WTC11 (cell line): ENCODE data around the gene PLP2. TPM values are rescaled to one million over a fixed set of nuclear protein-coding genes. Genes with fewer than 3 reads are reported as not detected.

Source experiments
- ATAC-seq: fragments of 200-7000 bp; cut with Tn5 transposase; 2 replicates; pipeline ENCODE4 v1.10.0; 2021; ENCODE audit warnings: mild to moderate bottlenecking, moderate library complexity
- CTCF ChIA-PET: fragments of 300-600 bp; sonication (Branson Sonifier 250); formaldehyde crosslinking; loops from one replicate; lab custom pipeline; 2021; ENCODE audit warnings: antibody characterized with exemption; lab: Charles Lee
- POLR2A ChIA-PET: fragments of 350-600 bp; sonication (Branson Sonifier 250); formaldehyde crosslinking; loops from one replicate; lab custom pipeline; 2021; ENCODE audit warnings: antibody characterized with exemption; lab: Charles Lee
- DNase-seq: peaks from one replicate; pipeline ENCODE4 v3.0.0; 2021; ENCODE audit warnings: low spot score
- H3K27ac Mint-ChIP-seq: 2 replicates; pipeline ENCODE4 v1.8.0; 2021; ENCODE audit warnings: mixed read lengths
- H3K27me3 Mint-ChIP-seq: 2 replicates; pipeline ENCODE4 v1.8.0; 2021; ENCODE audit warnings: low read depth, mild to moderate bottlenecking, moderate library complexity, mixed read lengths
- H3K36me3 Mint-ChIP-seq: 2 replicates; pipeline ENCODE4 v1.8.0; 2021; ENCODE audit warnings: mixed read lengths
- H3K4me1 Mint-ChIP-seq: 2 replicates; pipeline ENCODE4 v1.8.0; 2022; ENCODE audit warnings: mixed read lengths
- H3K4me3 Mint-ChIP-seq: 2 replicates; pipeline ENCODE4 v1.8.0; 2021; ENCODE audit warnings: mild to moderate bottlenecking, moderate library complexity, mixed read lengths
- H3K9me3 Mint-ChIP-seq: 2 replicates; pipeline ENCODE4 v1.8.0; 2021; ENCODE audit warnings: mixed read lengths
- CREM ChIP-seq: sonication (generic); formaldehyde crosslinking; IDR thresholded peaks from 2 replicates; pipeline ENCODE4 v1.8.1; 2022; ENCODE audit warnings: mild to moderate bottlenecking, missing genetic modification reagents, moderate library complexity
- E2F1 ChIP-seq: sonication (generic); formaldehyde crosslinking; IDR thresholded peaks from 2 replicates; pipeline ENCODE4 v1.8.0; 2022; ENCODE audit warnings: mild to moderate bottlenecking, missing genetic modification reagents
- E2F4 ChIP-seq: sonication (generic); formaldehyde crosslinking; IDR thresholded peaks from 2 replicates; pipeline ENCODE4 v1.8.1; 2022; ENCODE audit warnings: low read depth, mild to moderate bottlenecking, moderate library complexity, missing genetic modification reagents, borderline replicate concordance
- FOXK1 ChIP-seq: sonication (generic); formaldehyde crosslinking; IDR thresholded peaks from 2 replicates; pipeline ENCODE4 v1.8.0; 2022; ENCODE audit warnings: mild to moderate bottlenecking, moderate library complexity, missing genetic modification reagents
- FOXP4 ChIP-seq: sonication (generic); formaldehyde crosslinking; IDR thresholded peaks from 2 replicates; pipeline ENCODE4 v1.8.0; 2022; ENCODE audit warnings: mild to moderate bottlenecking, missing genetic modification reagents
- JAZF1 ChIP-seq: fragments of 250-450 bp; sonication (Bioruptor Pico); IDR thresholded peaks from 2 replicates; pipeline ENCODE4 v1.9.0; 2021; ENCODE audit warnings: moderate library complexity, mild to moderate bottlenecking, inconsistent platforms
- KAT7 ChIP-seq: sonication (generic); formaldehyde crosslinking; IDR thresholded peaks from 2 replicates; pipeline ENCODE4 v1.8.1; 2023; ENCODE audit warnings: missing genetic modification reagents, mild to moderate bottlenecking, borderline replicate concordance
- MAX ChIP-seq: sonication (generic); formaldehyde crosslinking; IDR thresholded peaks from 2 replicates; pipeline ENCODE4 v1.8.0; 2022; ENCODE audit warnings: mild to moderate bottlenecking, missing genetic modification reagents
- MXD4 ChIP-seq: fragments of 250-450 bp; sonication (Bioruptor Pico); IDR thresholded peaks from 2 replicates; pipeline ENCODE4 v1.8.0; 2021; ENCODE audit warnings: mild to moderate bottlenecking, moderate library complexity, borderline replicate concordance
- MYBL2 ChIP-seq: sonication (generic); formaldehyde crosslinking; IDR thresholded peaks from 2 replicates; pipeline ENCODE4 v1.8.1; 2023; ENCODE audit warnings: mild to moderate bottlenecking, moderate library complexity, missing genetic modification reagents
- NFATC4 ChIP-seq: fragments of 250-450 bp; sonication (Bioruptor Pico); IDR thresholded peaks from 2 replicates; pipeline ENCODE4 v1.9.0; 2021; ENCODE audit warnings: mild to moderate bottlenecking
- NFYB ChIP-seq: sonication (generic); formaldehyde crosslinking; conservative IDR thresholded peaks from 2 replicates; pipeline ENCODE4 v1.8.0; 2022; ENCODE audit warnings: low read depth, missing genetic modification reagents
- NR1H2 ChIP-seq: sonication (generic); formaldehyde crosslinking; IDR thresholded peaks from 2 replicates; pipeline ENCODE4 v1.9.0; 2021; ENCODE audit warnings: mild to moderate bottlenecking, moderate library complexity, missing genetic modification reagents
- SMAD3 ChIP-seq: sonication (generic); formaldehyde crosslinking; IDR thresholded peaks from 2 replicates; pipeline ENCODE4 v1.8.0; 2022; ENCODE audit warnings: missing genetic modification reagents, mild to moderate bottlenecking, borderline replicate concordance
- SP1 ChIP-seq: sonication (generic); formaldehyde crosslinking; conservative IDR thresholded peaks from 2 replicates; pipeline ENCODE4 v1.8.1; 2022; ENCODE audit warnings: missing genetic modification reagents
- TCF7 ChIP-seq: sonication (generic); formaldehyde crosslinking; IDR thresholded peaks from 2 replicates; pipeline ENCODE4 v1.8.0; 2022; ENCODE audit warnings: mild to moderate bottlenecking, low read depth, missing genetic modification reagents, moderate library complexity
- TEAD1 ChIP-seq: sonication (generic); formaldehyde crosslinking; IDR thresholded peaks from 2 replicates; pipeline ENCODE4 v1.8.0; 2022; ENCODE audit warnings: mild to moderate bottlenecking, missing genetic modification reagents
- TP53 ChIP-seq: sonication (generic); formaldehyde crosslinking; IDR thresholded peaks from 2 replicates; pipeline ENCODE4 v1.8.1; 2023; ENCODE audit warnings: mild to moderate bottlenecking, missing genetic modification reagents
- ZBTB21 ChIP-seq: sonication (generic); formaldehyde crosslinking; IDR thresholded peaks from 2 replicates; pipeline ENCODE4 v1.8.1; 2023; ENCODE audit warnings: mild to moderate bottlenecking, missing genetic modification reagents, borderline replicate concordance
- ZNF219 ChIP-seq: sonication (generic); formaldehyde crosslinking; IDR thresholded peaks from 2 replicates; pipeline ENCODE4 v1.8.0; 2023; ENCODE audit warnings: missing genetic modification reagents, mild to moderate bottlenecking, borderline replicate concordance
- ZNF317 ChIP-seq: sonication (generic); formaldehyde crosslinking; IDR thresholded peaks from 2 replicates; pipeline ENCODE4 v1.8.1; 2023; ENCODE audit warnings: low read depth, mild to moderate bottlenecking, moderate library complexity, missing genetic modification reagents, borderline replicate concordance
- total RNA-seq: library from RNA; stranded (reverse); gene quantifications from 3 replicates; pipeline ENCODE4 v1.2.3, GENCODE V29; 2021
- TF ChIP-seq, protein P1 (sequence below): sonication (generic); formaldehyde crosslinking; IDR thresholded peaks from 2 replicates; pipeline ENCODE4 v1.8.1; 2022; ENCODE audit warnings: mild to moderate bottlenecking, moderate library complexity, missing genetic modification reagents
- TF ChIP-seq, protein P2 (sequence below): sonication (generic); formaldehyde crosslinking; IDR thresholded peaks from 2 replicates; pipeline ENCODE4 v1.8.0; 2023; ENCODE audit warnings: missing genetic modification reagents, mild to moderate bottlenecking, borderline replicate concordance
- TF ChIP-seq, protein P3 (sequence below): sonication (generic); formaldehyde crosslinking; IDR thresholded peaks from 2 replicates; pipeline ENCODE4 v1.8.1; 2023; ENCODE audit warnings: mild to moderate bottlenecking, moderate library complexity, missing genetic modification reagents

The PLP2 gene
- total RNA-seq, 1 experiment from 2014 or later = 12.4 TPM

DNA sequence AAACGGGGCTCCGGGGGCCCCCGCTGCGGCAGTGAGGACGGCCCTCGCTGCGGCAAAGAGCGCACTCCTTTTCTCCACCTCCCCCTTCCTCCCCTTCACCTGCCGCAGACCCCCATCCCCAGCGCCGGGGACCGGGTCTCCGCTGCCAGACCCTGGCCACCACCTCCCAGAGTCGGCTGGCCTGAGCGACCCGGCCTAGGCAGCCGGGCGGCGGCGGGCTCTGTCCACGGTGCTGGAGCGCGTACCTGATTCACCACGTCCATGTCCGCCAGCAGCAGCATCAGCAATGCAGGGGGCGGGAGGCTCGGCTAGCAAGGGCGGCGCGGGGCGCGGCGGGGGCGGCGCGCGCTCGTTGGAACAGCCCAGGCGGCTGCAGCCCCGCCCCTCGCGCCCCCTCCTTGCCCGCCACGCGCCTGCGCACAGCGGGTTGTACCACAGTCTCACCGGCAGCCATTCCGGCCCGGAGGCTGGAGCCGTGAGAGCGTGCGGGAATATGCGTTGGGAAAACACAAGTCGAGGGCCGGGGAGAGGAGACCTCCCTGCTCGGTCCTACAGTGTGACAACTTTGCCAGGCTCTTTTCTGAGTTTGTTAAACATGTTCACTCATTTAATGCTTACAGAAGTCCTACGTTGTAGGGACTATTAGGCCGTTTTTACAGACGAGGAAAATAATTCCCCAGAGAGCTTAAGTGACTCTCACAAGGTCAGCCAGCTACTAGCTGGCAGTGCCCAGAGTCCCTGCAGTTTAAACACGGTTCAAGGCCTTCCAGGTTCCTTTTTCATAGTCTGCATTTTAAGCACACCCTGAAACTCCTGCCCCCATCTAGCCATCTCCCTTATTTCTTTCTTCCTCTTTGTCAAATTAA, 28.4 kb downstream of the PLP2 start, which contains the start of gene SYP:
TSS of gene SYP (minus strand) at position 288 of the 866 bp plus-strand sequence. CDS start at position 281, 7 bp downstream.
- H3K27ac Mint-ChIP-seq = peak within 1 kb of the TSS; percentile 76
- no peaks in the 10 kb centered on the region for H3K9me3 Mint-ChIP-seq
- POLR2A ChIA-PET = interaction anchor here (0.8 to 1.1 kb wide), 2 partner anchors 9 to 27 kb away, joined by 4 to 5 read pairs; no protein-coding TSS in a partner anchor
- H3K4me1 Mint-ChIP-seq = peaks cover 18% of the 10 kb centered on the region
- no peaks in the 10 kb centered on the region for H3K36me3 Mint-ChIP-seq
- H3K27me3 Mint-ChIP-seq = no peaks in the 10 kb centered on the region; the same call in 1 of the 2 replicates
- DNase-seq (peak; percentile 84), ATAC-seq (peak; percentile 97)
- H3K4me3 Mint-ChIP-seq = peak within 1 kb of the TSS; percentile 61
- CTCF ChIA-PET = interaction anchor here (0.8 kb wide), 1 partner anchor 9 kb away, joined by 3 read pairs; no protein-coding TSS in a partner anchor
- TF ChIP-seq, protein P1, sequence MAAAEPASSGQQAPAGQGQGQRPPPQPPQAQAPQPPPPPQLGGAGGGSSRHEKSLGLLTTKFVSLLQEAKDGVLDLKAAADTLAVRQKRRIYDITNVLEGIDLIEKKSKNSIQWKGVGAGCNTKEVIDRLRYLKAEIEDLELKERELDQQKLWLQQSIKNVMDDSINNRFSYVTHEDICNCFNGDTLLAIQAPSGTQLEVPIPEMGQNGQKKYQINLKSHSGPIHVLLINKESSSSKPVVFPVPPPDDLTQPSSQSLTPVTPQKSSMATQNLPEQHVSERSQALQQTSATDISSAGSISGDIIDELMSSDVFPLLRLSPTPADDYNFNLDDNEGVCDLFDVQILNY (CRISPR knock-in tag) = peak; percentile 86
- peak; percentile 43; the same call in 1 of the 2 replicates for TF ChIP-seq MAX (CRISPR knock-in tag)
- no peak for TF ChIP-seq KAT7 (CRISPR knock-in tag)
- TF ChIP-seq TCF7 (CRISPR knock-in tag) = 0 out of 2 replicates have a peak, but pooled peaks have one; percentile 76
- 0 out of 2 replicates have a peak, but pooled peaks have one; percentile 24 for TF ChIP-seq NFYB
- peak; percentile 88; the same call in 1 of the 2 replicates for TF ChIP-seq FOXP4 (CRISPR knock-in tag)
- TF ChIP-seq, protein P2, sequence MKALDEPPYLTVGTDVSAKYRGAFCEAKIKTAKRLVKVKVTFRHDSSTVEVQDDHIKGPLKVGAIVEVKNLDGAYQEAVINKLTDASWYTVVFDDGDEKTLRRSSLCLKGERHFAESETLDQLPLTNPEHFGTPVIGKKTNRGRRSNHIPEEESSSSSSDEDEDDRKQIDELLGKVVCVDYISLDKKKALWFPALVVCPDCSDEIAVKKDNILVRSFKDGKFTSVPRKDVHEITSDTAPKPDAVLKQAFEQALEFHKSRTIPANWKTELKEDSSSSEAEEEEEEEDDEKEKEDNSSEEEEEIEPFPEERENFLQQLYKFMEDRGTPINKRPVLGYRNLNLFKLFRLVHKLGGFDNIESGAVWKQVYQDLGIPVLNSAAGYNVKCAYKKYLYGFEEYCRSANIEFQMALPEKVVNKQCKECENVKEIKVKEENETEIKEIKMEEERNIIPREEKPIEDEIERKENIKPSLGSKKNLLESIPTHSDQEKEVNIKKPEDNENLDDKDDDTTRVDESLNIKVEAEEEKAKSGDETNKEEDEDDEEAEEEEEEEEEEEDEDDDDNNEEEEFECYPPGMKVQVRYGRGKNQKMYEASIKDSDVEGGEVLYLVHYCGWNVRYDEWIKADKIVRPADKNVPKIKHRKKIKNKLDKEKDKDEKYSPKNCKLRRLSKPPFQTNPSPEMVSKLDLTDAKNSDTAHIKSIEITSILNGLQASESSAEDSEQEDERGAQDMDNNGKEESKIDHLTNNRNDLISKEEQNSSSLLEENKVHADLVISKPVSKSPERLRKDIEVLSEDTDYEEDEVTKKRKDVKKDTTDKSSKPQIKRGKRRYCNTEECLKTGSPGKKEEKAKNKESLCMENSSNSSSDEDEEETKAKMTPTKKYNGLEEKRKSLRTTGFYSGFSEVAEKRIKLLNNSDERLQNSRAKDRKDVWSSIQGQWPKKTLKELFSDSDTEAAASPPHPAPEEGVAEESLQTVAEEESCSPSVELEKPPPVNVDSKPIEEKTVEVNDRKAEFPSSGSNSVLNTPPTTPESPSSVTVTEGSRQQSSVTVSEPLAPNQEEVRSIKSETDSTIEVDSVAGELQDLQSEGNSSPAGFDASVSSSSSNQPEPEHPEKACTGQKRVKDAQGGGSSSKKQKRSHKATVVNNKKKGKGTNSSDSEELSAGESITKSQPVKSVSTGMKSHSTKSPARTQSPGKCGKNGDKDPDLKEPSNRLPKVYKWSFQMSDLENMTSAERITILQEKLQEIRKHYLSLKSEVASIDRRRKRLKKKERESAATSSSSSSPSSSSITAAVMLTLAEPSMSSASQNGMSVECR (CRISPR knock-in tag) = peak; percentile 67; the same call in 1 of the 2 replicates
- TF ChIP-seq, protein P3, sequence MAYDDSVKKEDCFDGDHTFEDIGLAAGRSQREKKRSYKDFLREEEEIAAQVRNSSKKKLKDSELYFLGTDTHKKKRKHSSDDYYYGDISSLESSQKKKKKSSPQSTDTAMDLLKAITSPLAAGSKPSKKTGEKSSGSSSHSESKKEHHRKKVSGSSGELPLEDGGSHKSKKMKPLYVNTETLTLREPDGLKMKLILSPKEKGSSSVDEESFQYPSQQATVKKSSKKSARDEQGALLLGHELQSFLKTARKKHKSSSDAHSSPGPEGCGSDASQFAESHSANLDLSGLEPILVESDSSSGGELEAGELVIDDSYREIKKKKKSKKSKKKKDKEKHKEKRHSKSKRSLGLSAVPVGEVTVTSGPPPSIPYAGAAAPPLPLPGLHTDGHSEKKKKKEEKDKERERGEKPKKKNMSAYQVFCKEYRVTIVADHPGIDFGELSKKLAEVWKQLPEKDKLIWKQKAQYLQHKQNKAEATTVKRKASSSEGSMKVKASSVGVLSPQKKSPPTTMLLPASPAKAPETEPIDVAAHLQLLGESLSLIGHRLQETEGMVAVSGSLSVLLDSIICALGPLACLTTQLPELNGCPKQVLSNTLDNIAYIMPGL = 0 out of 2 replicates have a peak, but pooled peaks have one; percentile 38
- 0 out of 2 replicates have a peak, but pooled peaks have one; percentile 43 for TF ChIP-seq ZNF317
- peak; percentile 75; the same call in 1 of the 2 replicates for TF ChIP-seq TP53 (CRISPR knock-in tag)
- 0 out of 2 replicates have a peak, but pooled peaks have one; percentile 49 for TF ChIP-seq MYBL2 (CRISPR knock-in tag)
- 0 out of 2 replicates have a peak, but pooled peaks have one; percentile 62 for TF ChIP-seq ZNF219 (CRISPR knock-in tag)
- no peak for TF ChIP-seq NR1H2 (CRISPR knock-in tag)
- TF ChIP-seq ZBTB21 = peak; percentile 48; the same call in 1 of the 2 replicates
- peak; percentile 63 for TF ChIP-seq CREM (CRISPR knock-in tag)
- peak; percentile 91 for TF ChIP-seq SP1 (CRISPR knock-in tag)
- peak; percentile 63; the same call in 1 of the 2 replicates for TF ChIP-seq E2F4 (CRISPR knock-in tag)
- no peak for TF ChIP-seq JAZF1
- TF ChIP-seq FOXK1 (CRISPR knock-in tag) = peak; percentile 88
- TF ChIP-seq MXD4 (CRISPR knock-in tag) = no peak
- TF ChIP-seq NFATC4 (CRISPR knock-in tag) = no peak
- 0 out of 2 replicates have a peak, but pooled peaks have one; percentile 26 for TF ChIP-seq SMAD3
- peak; percentile 75; the same call in 1 of the 2 replicates for TF ChIP-seq TEAD1 (CRISPR knock-in tag)
- TF ChIP-seq E2F1 (CRISPR knock-in tag) = no peak
